ENCODE data around the gene ATP10B. TPM values are rescaled to one million over a fixed set of nuclear protein-coding genes. Genes with fewer than 3 reads are reported as not detected.

Gene ATP10B
- total and polyA plus RNA-seq, 2 of the 8 experiments (the other 6 are each of a cell fraction or from before 2014, with no cell fraction given): 0.06 to 0.11 TPM

- H3K14ac ChIP-seq (ENCODE audit: insufficient read length): peak overlapping the region; percentile 66
- DNase-seq (ENCODE audit: low read depth in 1 of 2, low spot score in 2 of 2) (no peak), FAIRE-seq (no peak)
- no peak overlapping the region for H3K4me3 ChIP-seq (ENCODE audit: extremely low read depth in 1 of 4, insufficient read depth in 2 of 4, low read depth in 3 of 4, low read length in 4 of 4)
- H2AFZ ChIP-seq (ENCODE audit: low read length): no peak overlapping the region
- H2AK5ac ChIP-seq (ENCODE audit: low read depth, low read length): no peak overlapping the region
- H2BK5ac ChIP-seq (ENCODE audit: low read depth, low read length): no peak overlapping the region
- H3K36me3 ChIP-seq (ENCODE audit: control insufficient read depth in 2 of 4, insufficient read depth in 4 of 4, low read length in 3 of 4): no peaks in the 10 kb centered on the region
- H3K9me3 ChIP-seq (ENCODE audit: insufficient read depth in 2 of 2, low read depth in 1 of 2, low read length in 1 of 2): no peaks in the 10 kb centered on the region
- H4K8ac ChIP-seq (ENCODE audit: extremely low read depth, insufficient read depth, low read length): no peak overlapping the region
- H2BK15ac ChIP-seq (ENCODE audit: low read length): no peak overlapping the region
- H3K56ac ChIP-seq (replicated peaks; ENCODE audit: insufficient read length, low read depth, low read length): no peak overlapping the region
- CTCF ChIA-PET (ENCODE audit: partially characterized antibody): interaction anchor here (1.2 to 1.6 kb wide), 2 partner anchors 18 to 397 kb away, joined by 3 read pairs; no protein-coding TSS in a partner anchor
- H3K4me1 ChIP-seq (replicated peaks in 1 of 4; ENCODE audit: control insufficient read depth in 3 of 4, insufficient read depth in 4 of 4, low read length in 3 of 4): no peaks in the 10 kb centered on the region
- H3K23me2 ChIP-seq (ENCODE audit: low read depth, low read length): no peaks in the 10 kb centered on the region
- no peaks in the 10 kb centered on the region for H3K79me2 ChIP-seq (ENCODE audit: control insufficient read depth in 1 of 2, insufficient read depth in 2 of 2, low read length in 2 of 2)
- no peak overlapping the region for H2BK20ac ChIP-seq (ENCODE audit: low read length)
- H3K27me3 ChIP-seq (replicated peaks in 1 of 4; ENCODE audit: control insufficient read depth in 3 of 4, extremely low read depth in 1 of 4, insufficient read depth in 3 of 4, low read length in 3 of 4): no peaks in the 10 kb centered on the region
- no peak overlapping the region for H2BK120ac ChIP-seq (replicated peaks; ENCODE audit: low read depth, low read length)
- no peak overlapping the region for H2BK12ac ChIP-seq (ENCODE audit: low read depth, low read length)
- H4K20me1 ChIP-seq (replicated peaks in 1 of 2; ENCODE audit: control insufficient read depth in 1 of 2, insufficient read depth in 2 of 2, low read length in 2 of 2): no peaks in the 10 kb centered on the region
- H4K5ac ChIP-seq (ENCODE audit: insufficient read length, low read depth, low read length): no peak overlapping the region
- H3K4me2 ChIP-seq (ENCODE audit: insufficient read depth in 1 of 2, low read depth in 2 of 2, low read length in 2 of 2): no peak overlapping the region
- H3K4ac ChIP-seq (replicated peaks; ENCODE audit: insufficient read length, low read depth, low read length): no peak overlapping the region
- no peak overlapping the region for H3K23ac ChIP-seq (ENCODE audit: insufficient read length)
- no peak overlapping the region for H4K91ac ChIP-seq (replicated peaks; ENCODE audit: insufficient read length, low read length)
- no peaks in the 10 kb centered on the region for H3K79me1 ChIP-seq (ENCODE audit: low read depth, low read length)
- H3K27ac ChIP-seq (ENCODE audit: low read depth, low read length): no peak overlapping the region
- H3K9ac ChIP-seq (replicated peaks in 1 of 4; ENCODE audit: extremely low read depth in 1 of 4, low read depth in 3 of 4, low read length in 3 of 4): no peak overlapping the region
- POLR2A ChIA-PET (ENCODE audit: partially characterized antibody): no interaction called here
- TF ChIP-seq EP300 (IDR thresholded peaks at IDR 0.05; ENCODE audit: borderline replicate concordance in 1 of 2, low read depth in 2 of 2, low read length in 2 of 2): no peak
- no peak for TF ChIP-seq CREB1 (IDR thresholded peaks at IDR 0.05)
- no peak for TF ChIP-seq NANOG (IDR thresholded peaks at IDR 0.05; ENCODE audit: insufficient read depth, low read depth, low read length, poor library complexity, severe bottlenecking)
- TF ChIP-seq JUND (IDR thresholded peaks at IDR 0.05; ENCODE audit: low read length): no peak
- H3K18ac ChIP-seq (ENCODE audit: extremely low read depth, low read length): no peak overlapping the region
Observed at GRCh38 chr5:160835376-160835775, 16.6 kb downstream of the ATP10B start.

Data from H1 (cell line).